H54 (cell line): ENCODE results near the gene VSX2.

Experiments
- DNase-seq: peaks from one replicate; pipeline ENCODE4 v3.0.0; 2011; ENCODE audit warnings: low spot score, mixed read lengths; ENCODE audit not compliant: insufficient read length
- FAIRE-seq: peaks from 3 replicates; lab custom pipeline; 2011; peaks lifted over from hg19 to GRCh38; lab: Jason Lieb, UNC
- POLR2A ChIP-seq: IDR thresholded peaks from 2 replicates; pipeline ENCODE4 v1.6.1; 2011; ENCODE audit warnings: low read depth, mild to moderate bottlenecking, low read length

Gene VSX2

GRCh38 chr14:74238974-74239847 lies at the start of gene VSX2:
VSX2 (plus strand) TSS chr14:74239449; CDS start chr14:74239562, 113 bp downstream.
- DNase-seq (no peak), FAIRE-seq (no peak)
- no peak for TF ChIP-seq POLR2A

DNA sequence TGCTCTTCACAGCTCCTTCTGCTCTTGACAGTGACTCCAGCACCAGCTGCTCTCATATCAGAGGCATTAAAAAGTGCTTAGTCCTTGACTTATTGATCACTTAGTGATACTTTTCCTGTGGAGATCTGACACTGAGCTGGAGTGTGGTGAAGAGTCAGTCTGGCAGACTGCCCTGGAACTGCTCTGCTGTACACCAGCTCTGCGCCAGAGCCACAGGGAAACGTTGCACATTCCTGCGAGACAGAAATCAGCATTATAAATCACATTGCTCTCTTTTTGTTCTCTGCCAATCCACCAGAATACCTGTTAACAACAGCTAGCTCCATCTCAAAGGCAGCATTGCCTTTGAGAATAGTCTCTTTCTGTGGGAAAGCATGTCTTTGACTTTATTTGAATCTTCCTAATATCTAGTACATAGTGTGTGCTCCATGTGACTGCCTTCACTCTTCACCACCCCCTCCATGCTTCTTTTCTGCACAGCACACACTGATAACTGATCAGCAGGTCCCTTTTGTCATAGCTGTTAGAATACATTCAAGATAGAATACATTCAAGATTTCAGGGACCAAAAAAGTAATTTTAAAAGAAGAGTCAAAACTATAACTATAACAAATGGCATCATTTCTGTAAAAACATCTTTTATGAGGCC lies 48.2 kb upstream of the VSX2 start:
- TF ChIP-seq POLR2A, result no peak
- FAIRE-seq (no peak), DNase-seq (no peak)

GRCh38 chr14:74194506-74195274 lies 44.6 kb upstream of the VSX2 start:
- TF ChIP-seq POLR2A, result no peak
- FAIRE-seq, result no peak
- DNase-seq, result no peak

GRCh38 chr14:74195623-74196022 lies 43.6 kb upstream of the VSX2 start:
- no peak for DNase-seq
- TF ChIP-seq POLR2A, result no peak
- no peak for FAIRE-seq

- DNase-seq (no peak), FAIRE-seq (no peak)
- TF ChIP-seq POLR2A, result no peak
Observed at GRCh38 chr14:74198441-74199234, 40.6 kb upstream of the VSX2 start.

- FAIRE-seq (no peak), DNase-seq (no peak)
- no peak for TF ChIP-seq POLR2A
Observed at GRCh38 chr14:74202113-74202512, 37.1 kb upstream of the VSX2 start.

GRCh38 chr14:74203639-74204038 lies 35.6 kb upstream of the VSX2 start:
- no peak for FAIRE-seq
- TF ChIP-seq POLR2A, result no peak
- DNase-seq, result no peak

DNA sequence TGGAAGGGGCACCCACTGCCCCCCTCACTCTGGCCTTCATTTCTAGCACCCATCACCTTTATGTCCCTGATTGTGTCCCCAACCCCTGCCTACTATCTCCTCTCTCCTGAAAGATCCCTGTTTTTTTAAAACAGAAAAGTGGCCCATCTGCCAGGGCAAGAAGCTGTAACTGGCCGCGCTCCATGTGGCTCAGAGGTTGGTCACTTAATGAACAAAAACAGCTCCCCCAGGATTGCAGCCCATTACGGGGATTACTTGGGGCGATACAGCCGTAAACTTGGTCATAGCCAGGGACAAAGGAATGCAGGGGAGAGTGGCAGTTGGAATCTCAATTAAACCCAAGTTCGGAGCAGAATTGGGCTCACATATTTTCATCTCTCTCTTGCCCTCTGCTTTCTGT lies 34.8 kb upstream of the VSX2 start:
- DNase-seq (no peak), FAIRE-seq (no peak)
- TF ChIP-seq POLR2A, result no peak

DNA sequence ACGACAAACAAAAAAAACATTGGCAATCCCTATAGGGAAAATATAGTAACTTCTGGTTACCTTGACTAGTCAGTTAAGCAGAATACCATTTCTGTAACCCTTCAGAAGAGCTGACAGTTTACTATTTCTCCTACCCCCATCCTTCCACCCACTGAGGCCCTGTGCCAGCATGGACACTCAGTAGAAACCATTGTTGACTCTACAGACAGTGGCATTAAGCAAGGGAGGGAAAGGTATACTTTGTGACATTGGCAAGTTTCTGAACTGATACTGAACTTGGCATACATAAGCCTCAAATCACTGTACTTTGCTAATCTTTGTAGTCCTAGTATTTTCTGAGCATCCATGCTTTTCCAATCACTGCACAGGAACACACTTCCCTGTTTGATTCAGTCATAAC lies 33.4 kb upstream of the VSX2 start:
- TF ChIP-seq POLR2A, result no peak
- DNase-seq, result no peak
- no peak for FAIRE-seq

DNA sequence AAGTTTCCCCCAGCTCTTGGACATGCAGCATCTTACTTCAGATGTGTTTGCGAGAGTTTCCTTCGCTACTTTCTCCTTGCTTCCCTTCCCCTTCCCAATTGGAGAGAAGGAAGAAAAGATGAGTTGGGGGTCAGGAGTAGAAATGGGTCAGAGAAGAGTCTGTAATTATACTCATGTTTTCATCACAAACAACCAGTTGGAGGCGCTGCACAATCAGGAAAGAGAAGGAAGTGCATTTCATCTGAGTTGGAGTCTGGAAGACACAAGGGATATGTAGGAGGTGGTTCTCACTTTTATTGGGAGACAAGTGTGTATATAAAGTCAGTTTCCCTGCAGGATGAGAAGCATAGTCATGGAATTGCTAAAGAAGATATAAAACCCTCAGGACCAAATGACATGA lies 31.3 kb upstream of the VSX2 start:
- TF ChIP-seq POLR2A, result no peak
- DNase-seq, result no peak
- no peak for FAIRE-seq

- TF ChIP-seq POLR2A, result no peak
- no peak for DNase-seq
- no peak for FAIRE-seq
Observed at GRCh38 chr14:74208642-74209041, 30.6 kb upstream of the VSX2 start.

DNA sequence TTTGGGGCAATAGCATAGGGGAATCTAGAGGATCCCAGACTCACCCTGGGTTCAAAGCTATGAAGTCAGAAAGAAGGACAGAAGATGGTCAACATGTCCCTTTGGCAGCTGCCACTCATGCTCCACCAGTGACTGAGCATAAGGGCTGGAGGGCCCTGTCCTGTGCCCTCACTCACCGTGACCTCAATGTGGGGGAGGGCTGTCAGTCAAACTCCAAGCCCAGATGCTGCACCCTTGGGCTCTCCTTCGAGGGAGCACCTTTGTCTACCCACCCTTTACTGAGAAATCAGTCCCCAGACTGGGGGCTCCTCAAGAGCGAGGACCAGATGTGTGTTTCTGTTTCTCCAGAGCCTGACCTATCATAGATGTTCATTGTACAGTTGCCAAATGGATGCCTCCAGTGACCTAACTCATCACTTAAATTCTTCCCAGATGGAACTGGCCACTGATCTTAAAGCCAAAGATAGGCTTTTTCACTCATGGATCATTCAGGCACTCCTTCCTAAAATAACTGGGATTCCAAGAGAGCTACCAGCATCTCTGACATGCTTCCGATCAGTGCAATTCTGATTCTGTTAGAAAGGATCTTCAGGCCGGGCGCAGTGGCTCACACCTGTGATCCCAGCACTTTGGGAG lies 27.2 kb upstream of the VSX2 start:
- FAIRE-seq, result no peak
- no peak for TF ChIP-seq POLR2A
- no peak for DNase-seq
